SKM-1 (cell line): Measurements from ENCODE around the gene PBOV1.

ENCODE experiments used
- DNase-seq: peaks from one replicate; lab custom pipeline; 2025; ENCODE audit not compliant: unreplicated experiment; lab: John Stamatoyannopoulos, UW

The PBOV1 gene

DNA sequence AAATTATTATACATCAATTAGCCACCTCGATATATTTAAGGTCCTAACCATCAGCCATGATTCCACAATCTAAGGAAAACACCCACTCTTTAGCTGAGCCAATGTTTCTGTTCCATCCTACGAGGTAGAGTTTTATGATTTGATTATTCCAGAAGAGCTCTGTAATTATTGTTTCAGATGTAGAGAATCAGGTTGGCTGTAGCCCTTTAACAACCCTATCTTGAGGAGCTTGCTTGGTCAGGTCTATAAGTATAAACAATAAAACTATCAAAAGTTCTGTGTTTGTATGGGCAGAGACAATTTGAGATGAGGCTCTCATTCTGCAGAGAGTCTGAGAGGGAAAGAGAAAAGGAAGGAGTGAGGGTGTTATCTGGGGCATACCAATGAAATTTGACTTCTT lies at the start of gene PBOV1:
Gene PBOV1 (minus strand): TSS at position 43 of the 400 bp plus-strand sequence. CDS start 96 bp downstream, outside the sequence.
- no peak for DNase-seq

DNA sequence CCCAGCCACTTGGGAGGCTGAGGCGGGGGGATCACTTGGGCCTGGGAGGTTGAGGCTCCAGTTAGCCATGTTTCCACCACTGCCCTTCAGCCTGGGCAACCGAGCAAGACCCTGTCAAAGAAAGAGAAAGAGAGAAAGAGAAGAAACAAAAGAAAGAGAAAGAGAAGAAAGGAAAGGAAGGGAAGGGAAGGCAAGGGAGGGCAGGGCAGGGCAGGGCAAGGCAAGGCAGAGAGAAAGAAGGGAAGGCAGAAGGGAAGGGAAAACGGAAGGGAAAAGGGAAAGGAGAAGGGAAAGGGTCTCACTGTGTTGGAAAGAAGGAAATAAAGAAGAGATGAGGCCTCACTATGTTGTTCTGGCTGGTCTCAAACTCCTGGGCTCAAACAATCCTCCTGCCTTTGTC lies 47.8 kb upstream of the PBOV1 start:
- no peak for DNase-seq

DNA sequence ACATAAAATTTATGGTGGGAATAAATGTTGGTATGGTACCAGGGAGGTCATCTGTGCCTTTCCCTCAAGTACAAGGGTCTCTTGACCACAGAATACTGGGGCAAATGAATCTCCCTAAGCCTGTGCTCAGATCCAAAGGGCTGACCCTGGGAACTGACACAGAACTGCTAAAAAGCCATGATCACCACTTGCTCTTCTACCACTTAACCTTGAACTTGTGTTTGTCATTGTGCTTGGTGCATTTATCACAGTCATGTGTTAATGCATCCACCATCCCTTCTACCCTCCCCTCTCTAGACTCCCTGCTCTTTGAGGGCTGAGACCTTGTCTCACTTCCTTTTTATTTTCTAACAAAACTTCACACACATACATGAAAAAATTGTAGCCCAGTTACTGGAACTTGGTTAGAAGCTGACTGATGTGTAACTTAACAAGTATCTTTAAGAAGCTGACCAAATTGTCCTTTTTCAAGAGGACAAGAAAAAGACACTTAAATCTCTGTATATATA lies 46.1 kb upstream of the PBOV1 start:
- DNase-seq: no peak

DNA sequence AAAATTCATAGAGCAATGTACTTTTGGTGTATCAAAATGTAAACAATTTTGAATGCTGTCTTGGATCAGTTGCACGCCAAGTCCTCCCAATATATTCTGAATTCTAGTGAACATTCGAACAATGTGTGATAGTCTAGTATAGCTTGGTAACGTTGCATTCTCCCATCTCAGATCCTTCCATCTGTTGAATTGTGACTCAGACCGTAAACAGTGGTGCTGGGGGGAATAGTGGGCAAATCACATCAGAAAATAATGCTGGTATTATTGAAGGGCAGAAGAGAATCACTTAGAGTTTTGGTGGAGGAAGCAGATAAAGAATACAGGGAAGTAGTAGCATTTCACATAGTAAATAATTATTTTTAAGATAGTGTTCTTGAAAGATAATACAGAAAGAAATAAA lies 45.7 kb upstream of the PBOV1 start:
- DNase-seq: no peak

DNA sequence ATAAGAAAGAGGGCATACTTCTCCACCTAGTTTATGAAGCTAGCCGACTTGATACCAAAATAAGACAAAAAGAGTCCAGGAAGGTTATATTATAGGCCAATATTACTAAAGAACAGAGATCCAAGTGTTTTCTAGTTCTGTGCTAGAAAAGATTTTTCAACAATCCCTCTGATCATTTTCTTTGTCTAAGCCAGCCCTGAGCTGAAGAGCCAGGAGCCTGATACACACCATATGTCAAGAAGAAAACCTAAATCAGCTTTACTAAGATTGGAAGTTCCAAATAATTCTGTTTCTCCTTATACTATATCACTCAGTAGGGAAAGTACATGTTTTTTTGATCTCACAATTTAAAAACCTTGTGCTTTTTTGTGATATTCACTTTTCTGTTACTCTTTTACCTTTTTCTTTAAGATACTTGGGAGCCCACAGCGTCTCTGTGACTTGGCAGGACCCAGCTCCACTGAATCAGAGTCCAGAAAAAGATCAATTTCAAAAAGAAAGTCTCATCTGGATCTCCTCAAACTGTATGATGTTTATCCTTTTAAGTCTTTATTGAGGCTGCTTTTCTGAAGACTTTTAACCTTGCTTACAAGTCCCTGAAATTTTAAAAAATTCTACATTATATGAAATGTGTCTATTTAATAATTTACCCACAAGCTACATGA lies 43.0 kb upstream of the PBOV1 start:
- DNase-seq: no peak

DNA sequence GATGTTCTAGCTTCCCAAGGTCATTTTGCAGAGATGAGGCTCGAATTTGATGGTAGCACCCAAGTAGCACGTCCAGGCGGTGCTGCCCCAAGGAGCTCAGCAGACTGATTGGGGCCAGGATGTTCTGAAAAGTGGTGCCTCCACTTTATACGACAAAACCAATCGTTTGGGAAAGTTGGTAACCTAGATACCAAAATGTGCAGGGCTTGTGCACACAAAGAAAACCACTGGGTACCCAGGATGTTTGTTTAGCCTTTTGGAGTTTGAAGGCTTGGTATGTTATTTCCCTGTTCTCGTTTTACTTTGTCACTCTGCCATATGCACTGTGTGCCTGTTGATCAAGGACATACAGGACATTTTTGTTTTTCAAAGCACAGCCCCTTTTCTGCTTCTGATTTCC lies 40.7 kb upstream of the PBOV1 start:
- no peak for DNase-seq

DNA sequence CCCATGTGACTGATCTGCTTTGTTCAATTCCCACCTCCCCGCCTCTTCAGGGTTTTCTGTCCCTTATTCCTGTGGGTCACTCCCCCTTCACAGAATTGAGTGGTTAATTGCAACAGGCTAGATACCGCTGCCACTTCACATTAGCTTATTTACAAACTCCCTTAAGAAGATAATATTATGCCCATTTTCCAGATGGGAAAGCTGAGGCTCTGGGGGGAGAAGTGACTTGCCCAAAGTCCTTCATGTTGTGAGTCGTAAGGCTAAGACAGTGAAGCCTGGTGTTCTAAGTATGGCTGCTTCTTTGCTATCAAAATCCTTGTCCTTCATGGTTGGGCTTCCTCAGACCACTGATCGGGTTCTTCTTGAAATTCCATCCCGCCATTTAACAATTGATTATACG lies 39.9 kb upstream of the PBOV1 start:
- DNase-seq: no peak

DNA sequence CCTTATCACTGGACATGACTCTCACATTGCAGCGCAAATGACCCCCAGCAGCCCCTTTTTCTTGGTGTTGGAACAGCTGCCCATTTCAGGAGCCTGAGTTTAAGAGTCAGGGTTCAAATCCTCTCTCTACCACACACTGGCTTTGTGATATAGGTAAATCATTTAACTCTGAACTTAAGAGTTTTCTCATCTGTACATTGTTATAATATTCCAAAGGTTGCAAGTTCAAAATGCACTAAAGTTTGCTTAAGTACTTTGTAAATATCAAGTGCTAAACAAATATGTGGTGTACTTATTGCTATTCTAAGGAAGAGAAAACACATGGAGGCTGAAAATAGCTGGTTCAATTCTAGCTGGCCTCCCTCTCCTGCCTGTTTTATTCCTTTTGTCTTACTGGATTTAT lies 39.3 kb upstream of the PBOV1 start:
- no peak for DNase-seq

DNA sequence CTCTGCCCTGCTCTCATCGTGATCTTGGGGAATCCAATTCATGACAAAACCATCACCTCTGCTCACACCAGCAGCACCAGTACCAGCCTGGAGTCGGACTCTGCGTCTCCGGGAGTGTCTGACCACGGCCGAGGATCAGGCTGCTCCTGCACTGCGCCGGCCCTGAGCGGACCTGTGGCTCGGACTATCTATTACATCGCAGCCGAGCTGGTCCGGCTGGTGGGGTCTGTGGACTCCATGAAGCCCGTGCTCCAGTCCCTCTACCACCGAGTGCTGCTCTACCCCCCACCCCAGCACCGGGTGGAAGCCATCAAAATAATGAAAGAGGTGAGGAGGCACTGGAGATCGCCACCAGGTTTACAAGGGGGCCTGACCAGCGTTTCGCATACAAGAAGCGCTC lies 37.2 kb upstream of the PBOV1 start:
- no peak for DNase-seq

DNA sequence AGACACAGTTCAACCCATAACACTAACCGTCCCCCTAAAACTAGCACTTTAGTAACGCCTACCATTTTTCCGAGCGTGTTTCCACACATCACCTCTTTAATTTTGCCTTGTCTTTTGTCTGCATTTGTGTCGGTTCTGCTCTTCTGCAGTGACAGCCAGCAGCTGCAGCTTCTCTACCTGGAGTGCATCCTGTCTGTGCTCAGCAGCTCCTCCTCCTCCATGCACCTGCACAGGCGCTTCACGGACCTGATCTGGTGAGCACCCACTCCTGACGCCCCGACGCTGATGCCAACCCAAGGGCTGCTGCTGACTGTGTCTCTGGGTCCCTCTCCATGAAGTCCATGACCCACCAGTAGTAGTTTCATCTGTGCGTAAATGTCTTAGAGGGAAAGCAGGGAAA lies 35.4 kb upstream of the PBOV1 start:
- DNase-seq: no peak

DNA sequence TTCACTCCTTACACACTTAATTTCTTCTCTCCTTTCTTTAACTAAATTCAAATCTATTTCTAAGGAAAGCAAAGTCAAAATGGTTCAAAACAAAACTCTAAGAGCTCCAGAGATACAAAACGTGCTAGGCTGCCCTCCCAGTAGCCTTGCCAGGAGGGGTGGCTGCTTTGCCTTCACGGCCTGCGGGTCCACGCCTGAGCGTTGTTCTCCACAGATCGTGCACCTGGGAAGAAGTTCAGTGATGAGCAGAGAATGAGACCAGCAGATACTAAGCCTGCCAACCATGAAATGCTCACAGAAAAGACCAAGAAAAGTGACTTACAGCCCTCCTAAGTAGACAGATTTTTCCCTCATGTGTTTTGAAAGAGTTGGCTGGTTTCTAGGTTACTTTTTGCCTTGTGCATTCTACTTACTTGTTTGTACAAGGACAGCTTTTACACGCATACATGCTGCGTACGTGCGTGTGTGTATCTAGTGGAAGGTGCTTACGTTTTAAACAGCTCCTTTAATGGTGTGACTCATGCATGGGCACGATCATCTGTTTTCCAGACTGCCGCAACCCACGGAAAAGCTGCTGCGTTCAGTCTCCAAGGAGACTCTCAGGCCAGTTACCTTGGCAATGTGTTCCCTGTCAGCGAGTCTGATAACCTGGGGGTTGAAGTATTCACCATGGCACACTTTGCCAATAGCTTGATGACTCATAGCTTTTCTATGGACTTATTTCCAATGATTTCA lies 32.4 kb upstream of the PBOV1 start:
- DNase-seq: no peak

DNA sequence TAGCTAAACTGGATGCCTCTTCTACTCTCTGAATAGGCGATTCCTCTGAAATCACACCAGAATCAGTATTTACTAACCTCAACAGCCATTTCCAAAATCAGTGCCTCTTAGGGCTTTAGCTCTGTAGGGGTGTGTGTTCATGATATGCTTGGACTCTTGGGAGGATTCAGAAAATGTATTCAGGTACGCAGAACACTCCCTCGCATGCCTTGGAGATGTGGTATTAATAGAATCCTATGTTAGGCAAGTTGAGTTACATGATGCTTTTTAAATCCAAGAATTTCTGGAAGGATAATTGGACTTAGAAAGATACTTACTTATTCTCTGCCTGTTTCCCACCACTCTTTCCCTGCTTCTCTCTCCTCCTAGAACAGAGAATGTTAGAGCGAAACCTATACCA lies 31.8 kb upstream of the PBOV1 start:
- no peak for DNase-seq

DNA sequence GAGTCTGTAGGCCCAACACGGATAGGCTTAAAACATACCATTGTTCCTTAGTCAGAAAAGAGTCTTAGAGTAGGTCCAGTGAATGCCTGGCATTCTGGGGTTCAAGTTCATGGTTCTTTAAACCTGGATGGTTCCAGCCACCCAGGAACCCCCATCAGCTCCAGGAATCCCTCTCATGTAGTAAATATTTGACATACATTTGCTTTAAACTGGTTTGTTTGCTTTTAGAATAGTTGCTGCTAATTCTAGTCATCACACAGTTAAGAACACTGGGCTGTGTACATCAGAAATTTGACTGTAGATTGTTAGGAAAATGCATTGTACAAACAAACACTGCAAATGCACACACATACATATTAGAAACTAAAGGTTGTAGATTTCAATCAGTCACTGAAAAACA lies 30.6 kb upstream of the PBOV1 start:
- DNase-seq: no peak

DNA sequence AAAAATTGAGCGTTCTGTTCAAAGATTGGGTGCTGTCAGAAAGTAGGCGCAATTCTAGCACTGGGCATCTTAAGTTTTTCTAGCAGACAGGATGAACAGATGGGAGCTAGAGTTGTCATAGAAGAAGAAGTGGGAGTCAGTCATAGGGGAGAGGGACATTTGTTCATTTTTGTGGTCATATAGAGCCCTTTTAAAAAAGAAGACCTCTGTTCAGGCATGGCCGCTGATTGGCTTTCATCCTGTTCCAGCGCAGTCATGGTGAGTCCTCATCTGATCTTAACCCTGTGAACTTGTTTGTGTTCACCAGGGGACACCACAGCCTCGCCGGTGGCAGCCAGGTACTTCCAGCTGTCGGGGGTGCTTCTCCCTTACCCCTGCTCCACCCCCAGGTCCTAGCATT lies 29.7 kb upstream of the PBOV1 start:
- no peak for DNase-seq

DNA sequence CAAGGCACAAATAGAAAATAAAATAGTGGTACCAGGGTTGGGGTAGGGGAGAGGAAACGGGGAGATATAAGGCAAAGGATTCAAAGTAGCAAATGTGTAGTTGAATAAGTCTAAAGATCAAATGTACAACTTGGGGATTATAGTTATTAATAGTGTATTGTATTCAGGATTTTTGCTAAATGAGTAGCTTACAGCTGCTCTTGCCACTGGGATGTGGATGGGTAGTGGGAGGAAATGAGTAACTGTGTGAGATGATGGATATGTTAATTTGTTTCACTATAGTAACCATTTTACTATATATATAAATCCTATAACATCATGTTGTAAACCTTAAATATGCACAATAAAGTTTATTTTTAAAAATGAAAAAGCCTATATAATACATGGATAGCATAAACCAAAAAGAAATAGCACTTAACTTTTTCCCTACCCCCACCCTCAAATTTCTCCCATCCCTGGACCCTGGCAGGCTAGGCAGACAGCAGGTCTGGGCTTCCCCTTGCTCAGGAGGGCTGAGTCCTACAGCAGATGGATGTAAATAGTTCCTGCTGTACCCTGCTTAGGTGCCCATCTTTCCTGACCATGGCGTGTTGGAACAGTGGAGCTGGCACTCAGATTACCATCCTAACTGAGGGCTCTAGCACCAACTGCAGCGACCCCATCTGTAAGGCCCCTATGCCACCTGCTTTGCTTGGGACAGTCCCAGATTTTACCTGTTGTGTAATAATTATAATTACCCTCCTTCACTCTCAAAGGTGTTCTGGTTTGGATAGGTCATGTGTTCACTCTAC lies 28.6 kb upstream of the PBOV1 start:
- no peak for DNase-seq

DNA sequence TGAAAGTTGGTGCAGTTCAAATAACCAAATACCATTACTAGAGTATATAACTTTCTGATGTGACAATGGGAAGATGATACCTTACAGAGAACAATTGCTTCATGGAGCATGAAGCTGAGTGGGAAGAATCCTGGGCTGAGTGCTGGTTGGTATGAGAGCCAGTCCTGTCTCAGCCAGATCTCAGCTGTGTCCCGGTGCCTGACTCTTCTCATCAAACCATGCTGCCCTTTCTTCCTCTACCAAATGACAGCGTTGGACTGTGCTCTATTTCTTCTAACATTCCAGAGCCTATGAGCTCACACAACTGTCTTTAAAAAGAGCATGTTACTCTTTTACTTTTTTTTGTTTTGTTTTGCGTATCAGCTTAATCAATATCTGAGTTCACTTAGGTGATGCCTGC lies 27.5 kb upstream of the PBOV1 start:
- DNase-seq: no peak

DNA sequence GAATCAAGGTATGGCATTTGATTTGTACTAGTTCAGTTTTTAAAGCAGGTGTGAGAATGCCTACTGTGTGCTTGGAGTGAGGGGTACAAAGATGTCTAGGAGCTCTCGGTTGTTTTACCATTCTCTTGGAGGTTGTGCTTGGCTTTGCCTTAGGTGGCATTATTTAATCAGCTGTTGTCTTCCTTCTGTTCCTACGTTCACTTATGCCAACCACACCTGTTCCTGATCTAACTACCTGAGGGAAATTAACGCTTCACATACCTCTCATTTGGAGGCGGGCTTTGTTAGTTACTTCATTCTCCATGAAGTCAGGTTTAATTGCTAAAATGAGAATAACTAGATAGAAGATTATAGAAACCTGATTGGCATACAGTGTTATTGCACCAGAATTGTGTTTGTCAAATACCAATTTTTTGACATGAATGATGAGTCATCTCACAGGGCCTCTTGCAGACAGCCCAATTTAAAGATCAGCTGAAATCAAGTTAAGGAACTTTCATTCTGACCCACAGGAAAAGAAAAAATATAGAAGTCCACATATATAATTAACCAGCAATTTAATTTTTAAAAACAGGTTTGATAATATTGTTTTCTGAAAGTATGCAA lies 24.8 kb upstream of the PBOV1 start:
- DNase-seq: no peak

DNA sequence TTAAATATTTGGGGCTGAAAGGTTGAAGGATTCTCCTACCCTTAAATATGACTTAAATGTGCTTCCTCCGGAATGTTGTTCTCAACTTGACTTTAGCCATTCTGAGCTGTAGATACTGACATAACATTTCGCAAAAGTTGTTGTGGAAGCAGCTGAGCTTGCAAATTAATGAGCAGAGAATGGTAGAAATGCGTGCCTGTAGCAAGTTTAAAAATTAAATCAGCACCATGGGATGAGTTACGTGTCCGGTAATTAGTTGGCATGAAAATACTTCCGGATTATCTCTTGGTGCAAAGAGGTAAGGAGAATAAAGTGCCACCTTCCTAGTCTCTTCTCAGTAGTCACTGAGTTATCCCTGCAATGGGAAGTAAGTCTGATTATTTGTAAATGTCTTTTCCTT lies 23.6 kb upstream of the PBOV1 start:
- no peak for DNase-seq

DNA sequence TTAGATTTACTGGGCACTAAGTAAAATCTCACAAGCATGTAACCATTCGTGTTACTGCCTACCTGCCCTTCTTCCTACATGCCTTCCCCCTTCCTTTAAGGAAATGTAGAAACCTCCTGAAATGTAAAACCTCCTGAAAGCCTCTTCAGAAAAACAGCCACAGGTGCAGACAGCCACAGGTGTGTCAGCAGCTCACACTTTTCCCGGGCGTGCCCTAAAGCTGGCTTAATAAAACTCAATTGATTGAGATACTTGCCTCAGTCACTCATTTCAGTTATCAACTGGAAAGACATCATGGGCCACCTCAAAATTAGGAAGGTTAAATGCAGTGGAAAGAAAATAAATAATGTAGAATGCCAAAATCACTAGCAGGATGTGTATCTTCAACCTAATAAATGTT lies 23.1 kb upstream of the PBOV1 start:
- no peak for DNase-seq

DNA sequence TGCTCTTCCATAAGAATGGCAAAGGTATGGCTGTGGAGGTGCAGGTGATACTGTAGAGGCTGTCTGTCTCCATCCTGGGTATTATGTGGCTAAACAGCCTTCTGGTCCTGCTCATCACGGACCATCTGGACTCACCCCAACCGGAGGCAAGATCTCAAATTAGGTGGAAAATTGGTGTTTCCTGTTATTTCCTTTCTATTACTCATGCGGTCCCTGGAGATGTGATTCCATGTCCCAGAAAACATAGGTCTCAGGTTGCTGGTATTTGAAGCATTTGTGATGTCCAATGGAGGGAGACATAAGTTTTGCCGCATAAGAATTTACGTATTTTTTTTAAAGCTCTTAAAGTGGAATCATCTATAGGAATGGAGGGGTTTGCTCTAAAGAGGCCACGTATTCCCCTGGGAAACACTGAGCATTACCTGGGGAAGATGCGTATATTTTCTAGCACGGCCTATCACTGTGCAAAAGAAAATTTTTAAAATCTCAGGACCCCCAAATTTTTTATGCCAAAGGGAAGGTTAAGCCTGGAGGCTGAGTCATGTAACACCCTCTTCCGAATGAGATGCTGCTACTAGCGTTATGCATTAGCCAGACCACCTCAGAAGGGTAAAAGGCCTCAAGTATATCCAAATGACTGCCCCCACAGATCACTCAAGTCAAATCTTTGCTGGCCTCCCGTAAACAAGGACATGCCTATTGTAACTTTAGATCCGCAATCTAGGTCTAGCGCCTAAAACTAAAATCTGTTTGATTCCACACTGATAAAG lies 22.4 kb upstream of the PBOV1 start:
- no peak for DNase-seq

DNA sequence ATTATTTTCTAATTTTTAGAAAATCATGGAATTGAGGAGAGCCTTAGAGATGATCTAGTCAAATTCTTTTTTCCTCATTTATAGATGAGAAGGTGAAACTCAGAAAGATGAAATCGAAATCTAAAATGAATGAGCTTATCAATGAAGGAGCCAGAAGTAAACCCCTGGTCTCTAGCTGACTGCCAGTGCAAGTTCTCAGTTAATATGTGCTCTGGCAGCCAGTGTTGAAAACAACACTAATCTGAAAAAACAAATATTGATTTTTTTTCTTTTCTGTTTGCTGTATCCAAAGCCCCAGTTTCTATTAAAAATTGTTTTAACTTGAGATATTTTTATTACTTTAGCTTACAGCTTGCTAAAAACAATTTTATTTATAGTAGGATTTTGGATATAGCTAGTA lies 21.5 kb upstream of the PBOV1 start:
- no peak for DNase-seq
